ENCODE measurements around the gene MEX3C.

MEX3C gene

DNA sequence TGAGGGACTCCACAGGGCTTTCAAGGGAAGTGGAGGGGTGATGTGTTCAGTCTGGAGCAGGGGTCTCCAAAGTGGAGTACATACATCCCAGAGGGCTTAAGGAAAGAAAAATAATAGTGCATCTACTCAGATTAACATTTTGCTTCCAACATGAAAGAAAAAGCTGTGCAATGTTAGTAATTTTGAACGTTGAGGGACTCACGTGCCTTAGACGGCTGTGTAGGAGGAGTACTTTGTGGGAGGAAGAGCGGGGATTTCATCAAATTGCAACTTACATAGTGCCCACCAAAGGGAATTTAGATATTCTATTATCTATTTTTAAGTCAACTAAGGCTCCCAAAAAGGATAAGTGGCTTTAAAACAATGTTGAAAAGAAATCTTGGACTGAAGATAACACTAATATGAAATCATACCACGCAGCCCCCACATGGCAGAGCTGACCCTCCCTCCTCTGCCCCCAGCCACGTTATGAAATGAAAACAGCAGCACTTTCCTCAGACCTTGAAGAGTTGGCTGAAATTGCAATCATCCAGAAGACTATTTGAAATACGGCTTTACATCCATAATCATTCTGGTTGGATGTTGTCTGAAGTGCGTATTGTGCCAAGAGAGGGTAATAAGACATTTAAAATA is 42.9 kb downstream of the MEX3C start:
- FAIRE-seq (no peak), DNase-seq (ENCODE audit: low spot score) (no peak)

DNA sequence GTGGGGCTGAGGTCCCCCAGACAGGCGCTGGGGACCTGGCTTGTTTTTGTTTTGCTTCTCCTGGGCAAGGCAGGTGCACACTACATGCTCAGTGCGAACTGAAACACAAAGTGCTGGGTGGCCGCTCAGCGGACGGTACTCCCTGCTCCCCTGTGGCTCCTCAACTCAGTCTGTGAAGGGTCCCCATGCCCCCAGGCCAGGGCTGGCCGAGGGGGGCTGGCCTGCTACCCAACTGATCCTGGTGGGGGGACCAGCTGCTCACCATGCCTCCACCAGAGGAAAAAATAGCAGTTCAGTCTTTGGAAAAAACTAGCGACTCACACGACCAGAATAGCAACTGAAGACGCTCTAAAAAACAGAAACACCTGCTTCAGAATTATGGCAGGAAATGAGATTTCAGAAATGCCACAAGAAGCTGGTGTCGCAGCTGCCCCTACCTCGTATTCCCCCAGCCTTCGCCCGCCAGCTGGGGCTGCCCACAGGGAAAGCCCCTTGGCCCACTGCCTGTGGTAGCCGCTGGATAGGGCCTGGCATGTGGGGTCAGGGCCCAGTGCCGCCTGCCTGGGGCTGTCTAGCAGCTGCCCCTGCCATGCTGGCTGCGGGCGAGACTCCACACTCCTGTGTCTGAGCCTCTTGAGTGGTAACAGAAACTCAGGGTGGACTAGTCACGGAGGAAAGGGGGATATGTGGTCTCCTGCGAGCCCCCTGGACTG is 43.7 kb downstream of the MEX3C start:
- FAIRE-seq: no peak

DNA sequence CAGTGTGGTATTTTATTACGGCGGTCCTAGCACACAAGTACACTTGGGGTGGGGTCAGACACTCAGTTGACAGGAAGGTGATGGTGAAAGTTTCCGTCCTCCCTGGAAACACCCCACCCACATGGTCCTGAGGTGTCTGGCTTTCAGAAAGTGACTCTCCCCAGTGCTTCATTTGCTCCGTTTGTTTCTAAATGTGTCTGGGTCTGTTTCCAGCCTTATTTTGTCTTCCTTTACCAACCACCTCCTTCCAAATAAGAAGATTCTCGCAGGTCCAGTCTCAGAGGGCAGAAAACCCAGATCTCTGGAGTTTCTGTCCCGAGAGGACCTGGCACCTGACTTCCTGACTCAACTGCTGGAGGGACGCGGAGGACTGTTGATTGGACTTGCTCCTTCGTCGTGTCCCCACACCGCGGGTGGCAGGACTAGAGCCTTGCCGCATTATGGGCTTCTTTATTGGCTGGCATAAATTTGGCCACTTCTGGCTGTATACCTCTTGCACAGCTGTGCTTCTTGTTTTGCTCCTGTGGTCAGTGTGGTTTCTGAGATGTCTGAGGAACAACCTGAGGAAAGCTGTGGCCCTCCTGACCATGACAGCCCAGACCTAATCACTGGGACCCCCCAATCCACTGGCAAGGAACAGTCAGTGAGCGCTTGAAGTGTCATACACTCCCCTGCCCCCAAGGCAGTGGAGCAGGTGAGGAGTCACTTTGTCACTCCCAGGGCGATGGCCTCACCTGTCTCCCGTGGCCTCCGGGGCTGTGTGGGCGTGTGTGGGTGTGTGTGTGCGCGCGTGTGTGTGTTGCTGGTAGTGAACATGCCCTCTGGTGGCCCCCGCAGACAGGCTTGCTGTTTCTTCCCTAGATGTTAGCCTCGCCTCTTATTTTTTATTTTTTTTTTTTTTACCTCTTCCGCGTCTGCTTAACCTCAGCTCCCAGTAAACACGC is 45.6 kb downstream of the MEX3C start:
- DNase-seq (ENCODE audit: low spot score): no peak
- no peak for FAIRE-seq

More for the DNA sequence above, 43.7 kb downstream of the MEX3C start:
- DNase-seq (ENCODE audit: low spot score): no peak

DNA sequence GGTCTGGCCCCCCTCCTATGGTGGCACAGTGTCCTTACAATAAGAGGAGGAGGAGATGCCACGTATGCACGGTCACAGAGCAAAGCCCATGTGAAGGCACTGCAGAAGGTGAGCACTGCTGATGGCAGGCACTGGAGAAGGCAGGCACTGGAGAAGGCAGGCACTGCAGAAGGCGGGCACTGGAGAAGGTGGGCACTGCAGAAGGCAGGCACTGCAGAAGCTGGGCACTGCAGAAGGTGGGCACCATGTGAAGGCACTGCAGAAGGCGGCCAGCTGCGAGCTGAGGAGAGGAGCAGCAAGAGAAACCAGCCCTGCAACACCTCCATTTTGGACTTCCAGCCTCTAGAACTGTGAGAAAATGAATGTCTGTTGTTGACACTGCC is 46.3 kb downstream of the MEX3C start:
- FAIRE-seq: no peak

DNA sequence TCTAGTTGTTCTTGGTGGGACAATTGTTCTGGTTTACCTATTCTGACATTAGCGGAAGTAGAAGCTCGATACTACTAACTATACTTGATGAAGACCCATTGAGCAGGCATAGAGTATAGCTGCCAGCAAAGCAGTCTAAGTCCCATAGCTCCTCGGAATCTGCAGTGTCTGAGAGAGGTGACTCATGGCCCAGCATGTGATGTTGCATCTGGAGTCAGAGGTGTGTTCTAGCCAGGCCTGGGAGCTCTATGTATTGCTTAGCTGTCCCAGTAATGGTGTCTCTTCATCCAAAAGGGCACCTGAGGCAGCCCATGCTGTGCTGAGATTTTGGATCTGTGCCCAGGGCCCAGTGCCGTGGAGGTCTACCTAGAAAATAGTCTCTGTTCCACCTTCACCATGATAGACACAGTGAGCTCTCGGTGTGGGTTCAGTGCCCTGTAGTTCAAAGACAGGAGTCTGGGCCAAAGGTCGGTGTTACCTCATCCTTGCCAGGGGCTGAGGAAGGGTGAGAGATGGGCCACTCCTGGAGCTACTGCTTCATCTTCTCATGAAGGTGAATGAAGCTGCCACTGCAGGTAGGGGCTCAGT is 47.3 kb downstream of the MEX3C start:
- DNase-seq (ENCODE audit: low spot score) (peak; percentile 23), FAIRE-seq (no peak)

More for the DNA sequence above, 46.3 kb downstream of the MEX3C start:
- no peak for DNase-seq (ENCODE audit: low spot score)

DNA sequence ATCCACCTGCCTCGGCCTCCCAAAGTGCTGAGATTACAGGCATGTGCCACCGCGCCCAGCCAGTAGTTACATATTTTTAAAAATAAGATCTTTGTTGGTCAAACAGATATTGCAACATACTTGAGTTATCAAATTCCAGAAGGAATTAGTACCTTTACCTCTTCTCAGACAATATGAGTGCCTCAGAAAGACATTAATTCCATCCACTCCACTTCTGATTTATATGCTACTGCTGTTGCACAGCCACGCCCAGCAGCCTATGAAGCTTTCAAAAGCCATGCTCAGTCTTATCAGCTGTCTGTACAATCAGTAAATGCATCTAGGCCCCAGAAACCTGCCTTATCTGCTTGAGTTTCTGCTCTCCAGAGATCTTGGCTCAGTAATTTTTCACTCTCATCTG is 47.8 kb downstream of the MEX3C start:
- FAIRE-seq (no peak), DNase-seq (ENCODE audit: low spot score) (no peak)

DNA sequence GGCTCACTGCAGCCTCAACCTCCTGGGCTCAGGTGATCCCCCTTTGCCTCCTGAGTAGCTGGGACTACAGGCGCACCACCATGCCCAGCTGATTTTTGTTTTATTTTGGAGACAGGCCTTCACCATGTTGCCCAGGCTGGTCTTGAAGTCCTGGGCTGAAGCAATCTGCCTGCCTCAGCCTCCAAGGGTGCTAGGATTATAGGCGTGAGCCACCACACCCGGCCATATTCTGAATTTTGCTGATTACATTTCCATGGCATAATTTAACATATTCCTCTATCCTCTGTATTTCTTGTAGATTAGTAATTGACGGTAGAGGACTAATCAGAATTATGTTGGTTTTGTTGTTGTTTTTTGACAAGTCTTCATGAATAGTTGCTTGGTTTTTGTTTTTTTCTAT is 50.6 kb downstream of the MEX3C start:
- DNase-seq (ENCODE audit: low spot score) (no peak), FAIRE-seq (no peak)

DNA sequence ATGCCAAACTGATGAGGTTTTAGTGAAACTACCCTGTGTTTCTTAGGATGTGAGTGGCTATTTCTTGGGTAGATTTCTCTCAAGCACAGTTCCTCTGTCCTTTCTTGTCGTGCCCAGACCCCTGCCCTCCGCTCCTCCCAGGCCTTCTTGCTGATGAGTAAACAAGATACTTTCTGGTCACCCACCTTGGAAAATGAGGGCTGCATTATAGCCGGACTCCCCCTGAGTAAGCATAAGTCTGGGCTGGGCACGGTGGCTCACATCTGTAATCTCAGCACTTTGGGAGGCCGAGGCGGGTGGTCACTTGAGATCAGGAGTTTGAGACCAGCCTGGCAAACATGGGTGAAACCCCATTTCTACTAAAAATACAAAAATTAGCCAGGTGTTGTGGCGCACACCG is 58.5 kb downstream of the MEX3C start:
- no peak for FAIRE-seq

DNA sequence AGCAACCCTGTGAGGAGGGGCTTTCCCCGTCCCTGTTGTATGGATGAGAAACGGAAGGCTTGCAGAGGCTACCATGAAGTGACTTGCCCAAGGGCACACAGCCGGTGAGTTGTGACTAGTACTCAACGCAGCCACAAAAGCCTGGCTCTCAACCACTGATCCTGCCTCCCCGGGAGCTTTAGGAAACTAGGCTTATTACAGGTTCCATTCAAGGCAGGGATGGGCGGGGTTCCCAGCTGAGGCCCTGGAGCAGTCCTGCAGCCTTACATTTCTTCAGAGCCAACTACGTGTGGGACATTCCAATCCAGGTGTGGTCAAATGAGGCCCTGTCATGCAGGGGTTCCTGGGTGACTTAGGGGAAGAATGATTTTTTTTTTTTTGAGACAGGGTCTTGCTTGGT is 59.6 kb downstream of the MEX3C start:
- DNase-seq (ENCODE audit: low spot score) (no peak), FAIRE-seq (no peak)

More for the DNA sequence above, 58.5 kb downstream of the MEX3C start:
- no peak for DNase-seq (ENCODE audit: low spot score)

DNA sequence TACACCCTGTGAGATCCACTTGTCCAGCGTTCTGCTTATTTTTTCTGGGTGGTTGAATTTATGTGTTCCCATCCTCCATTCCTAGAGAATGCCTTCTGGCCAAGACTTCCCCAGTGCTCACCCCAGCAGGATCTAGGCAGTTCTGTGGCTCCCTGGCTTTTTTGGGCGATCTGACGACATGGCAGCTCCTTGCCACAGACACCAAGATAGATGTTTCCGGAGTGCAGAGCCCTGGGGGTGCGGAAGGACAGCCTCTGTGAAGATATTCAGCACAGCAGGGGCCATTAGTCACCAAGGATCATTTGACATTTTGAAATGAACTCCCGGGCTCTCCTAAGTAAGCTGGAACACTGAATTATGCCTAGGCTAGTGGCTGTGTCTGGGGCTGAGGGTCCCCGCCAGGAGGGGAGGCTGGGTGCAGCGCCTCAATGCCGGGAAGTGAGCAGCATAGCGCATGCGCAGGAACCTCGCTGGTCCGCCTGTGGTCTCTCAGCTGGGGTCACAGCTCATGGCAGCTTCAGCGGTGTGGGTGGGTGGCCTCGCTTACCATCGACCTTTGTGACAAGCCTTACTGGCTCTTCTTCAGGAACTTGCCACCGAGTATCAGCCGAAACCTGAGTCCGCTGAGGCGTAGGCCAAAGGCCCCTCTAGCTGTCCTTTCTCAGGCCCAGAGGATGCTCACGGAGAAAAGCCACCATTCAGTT is 60.3 kb downstream of the MEX3C start:
- no peak for DNase-seq (ENCODE audit: low spot score)
- no peak for FAIRE-seq

DNA sequence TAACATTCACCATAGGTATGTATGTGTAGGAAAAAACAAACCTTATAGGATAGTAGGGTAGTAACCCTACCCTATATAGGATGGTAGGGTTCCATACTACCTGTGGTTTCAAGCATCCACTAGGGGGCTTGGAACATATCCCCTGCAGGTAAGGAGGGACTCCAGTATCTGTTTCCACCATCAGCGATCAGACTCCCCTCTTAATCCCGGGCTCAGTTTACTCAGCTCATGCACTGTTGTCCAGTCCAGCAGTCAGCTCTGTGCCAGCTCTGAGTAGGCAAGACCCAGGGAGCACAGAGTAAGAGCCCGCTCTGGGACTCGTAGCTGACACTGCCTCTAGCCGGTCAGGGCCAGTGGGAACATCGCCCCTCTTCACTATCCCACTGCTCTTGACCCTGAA is 61.7 kb downstream of the MEX3C start:
- DNase-seq (ENCODE audit: low spot score): no peak
- no peak for FAIRE-seq

DNA sequence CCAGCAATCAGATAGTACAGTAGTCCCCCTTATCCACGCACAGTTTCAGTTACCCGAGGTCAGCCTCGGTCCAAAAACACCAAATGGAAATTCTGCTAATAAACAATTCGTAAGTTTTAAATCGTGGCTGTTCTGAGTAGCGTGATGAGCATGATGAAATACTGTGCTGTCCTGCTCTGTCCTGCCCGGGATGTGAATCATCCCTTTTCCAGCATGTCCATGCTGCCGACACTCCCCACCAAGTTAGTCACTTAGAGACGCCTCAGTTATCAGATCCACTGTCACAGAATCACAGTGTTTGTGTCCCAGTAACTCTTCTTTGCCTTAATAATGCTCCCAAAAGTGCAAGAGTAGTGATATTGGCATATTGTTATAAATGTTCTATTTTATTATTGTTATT is 62.1 kb downstream of the MEX3C start:
- peak; percentile 26 for DNase-seq (ENCODE audit: low spot score)
- FAIRE-seq: no peak

DNA sequence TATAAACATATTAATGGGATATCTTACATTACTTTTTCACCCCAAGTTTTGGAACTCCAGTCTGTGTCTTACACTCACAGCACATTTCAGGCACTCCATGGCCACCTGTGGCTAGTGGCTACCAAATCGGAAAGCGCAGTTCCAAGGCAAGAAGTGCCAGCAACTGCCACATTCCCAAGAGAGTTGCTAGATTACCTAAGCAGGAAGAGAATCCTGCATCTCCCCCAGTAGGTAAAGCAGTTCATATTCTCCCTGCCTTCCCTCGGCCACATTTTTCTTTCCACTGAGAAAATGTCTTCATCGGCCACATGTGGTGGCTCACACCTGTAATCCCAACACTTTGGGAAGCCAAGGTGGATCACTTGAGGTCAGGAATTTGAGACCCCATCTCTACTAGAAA is 62.8 kb downstream of the MEX3C start:
- DNase-seq (ENCODE audit: low spot score): no peak
- no peak for FAIRE-seq

DNA sequence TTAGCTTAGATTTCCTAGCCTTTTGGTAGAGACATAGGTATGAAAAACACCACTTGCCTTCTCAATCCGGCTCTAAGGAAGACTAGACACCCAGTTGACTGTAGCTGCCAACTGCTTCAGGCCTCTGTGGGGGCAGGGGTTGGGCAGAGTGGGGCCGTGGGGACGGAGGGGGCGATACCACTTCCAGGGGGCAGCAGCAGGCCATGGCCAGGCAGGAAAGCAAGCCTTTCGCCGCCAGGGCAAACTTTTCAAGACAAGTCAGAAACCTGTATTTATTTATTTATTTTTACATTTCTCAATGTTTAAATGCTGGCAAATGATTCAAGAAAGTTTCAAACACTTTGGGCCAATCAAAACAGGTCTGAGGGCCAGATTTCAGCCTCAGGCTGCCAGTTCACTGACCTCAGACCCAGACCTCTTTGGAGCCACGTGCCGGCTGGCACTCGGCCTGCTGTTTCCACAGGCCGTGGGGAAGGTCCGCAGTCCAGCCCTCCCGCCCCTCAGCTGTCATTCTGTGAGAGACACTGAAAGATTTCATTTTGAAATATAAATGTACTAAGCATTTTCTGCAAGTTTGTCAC is 63.8 kb downstream of the MEX3C start:
- FAIRE-seq (no peak), DNase-seq (ENCODE audit: low spot score) (no peak)

DNA sequence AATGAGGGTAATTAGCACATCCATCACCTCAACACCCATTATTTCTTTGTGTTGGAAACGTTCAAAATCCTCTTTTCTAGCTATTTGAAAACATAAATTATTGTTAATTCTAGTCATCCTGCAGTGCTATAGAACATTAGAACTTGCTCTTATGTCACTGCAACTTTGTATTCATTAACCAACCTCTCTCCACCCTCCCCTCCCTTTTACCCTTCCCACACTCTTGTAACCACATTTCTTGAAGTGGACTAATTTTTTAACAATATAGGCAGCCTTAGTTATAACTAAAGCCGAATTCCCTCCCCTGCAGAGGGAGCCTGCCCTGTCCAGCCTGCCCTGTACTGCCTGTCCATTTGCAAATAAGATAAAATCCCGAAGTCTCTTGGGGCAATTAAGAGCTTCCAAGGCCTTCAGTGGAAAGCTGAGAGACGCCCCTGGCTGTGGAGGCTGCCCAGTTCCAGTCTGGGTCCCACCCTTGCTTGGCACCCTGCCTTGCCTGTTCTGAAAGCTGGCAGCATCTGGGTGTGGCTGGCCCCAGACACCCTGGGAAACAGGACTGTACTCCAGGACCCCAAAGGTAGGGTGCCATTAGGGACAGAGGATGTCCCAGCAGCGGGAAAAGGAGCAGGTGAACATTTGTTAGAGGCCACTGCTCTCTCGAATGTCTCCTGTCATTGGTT is 65.1 kb downstream of the MEX3C start:
- DNase-seq (ENCODE audit: low spot score) (no peak), FAIRE-seq (no peak)

DNA sequence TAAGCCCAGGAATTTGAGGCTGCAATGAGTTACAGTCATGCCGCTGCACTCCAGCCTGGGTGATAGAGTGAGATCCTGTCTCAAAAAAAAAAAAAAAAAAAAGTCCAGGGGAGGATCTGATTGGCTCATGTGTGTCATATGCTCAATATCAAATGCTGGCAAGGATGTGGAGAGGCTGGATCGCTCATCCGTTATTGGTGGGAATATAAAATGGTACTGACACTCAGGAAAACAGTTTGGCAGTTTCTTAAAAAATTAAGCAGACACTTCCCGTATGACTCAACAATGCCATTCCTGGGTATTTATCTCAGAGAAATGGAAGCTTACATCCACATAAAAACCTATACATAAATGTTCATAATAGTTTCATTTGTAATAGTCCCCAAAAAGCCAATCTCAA is 68.9 kb downstream of the MEX3C start:
- FAIRE-seq: no peak

DNA sequence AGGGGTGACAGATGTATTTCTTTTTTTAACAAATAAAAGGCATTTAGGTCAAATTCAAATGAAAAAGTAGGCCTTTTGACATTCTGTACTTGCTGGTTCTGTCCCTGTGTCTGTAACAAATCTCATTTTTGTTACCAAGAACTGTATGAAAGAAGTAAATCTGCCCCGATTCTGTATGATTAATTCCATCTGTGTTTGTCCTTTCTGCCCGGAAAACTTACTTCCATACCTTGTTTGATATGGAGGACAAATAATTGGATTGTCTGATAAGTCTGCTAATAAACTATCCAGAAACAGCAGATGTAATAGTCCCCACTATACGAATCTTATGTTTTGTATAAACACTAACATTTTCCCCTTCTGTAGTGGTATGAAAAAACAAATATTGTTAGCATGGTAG is 69.8 kb downstream of the MEX3C start:
- no peak for FAIRE-seq
- DNase-seq (ENCODE audit: low spot score): no peak

More for the DNA sequence above, 68.9 kb downstream of the MEX3C start:
- DNase-seq (ENCODE audit: low spot score): peak; percentile 32

DNA sequence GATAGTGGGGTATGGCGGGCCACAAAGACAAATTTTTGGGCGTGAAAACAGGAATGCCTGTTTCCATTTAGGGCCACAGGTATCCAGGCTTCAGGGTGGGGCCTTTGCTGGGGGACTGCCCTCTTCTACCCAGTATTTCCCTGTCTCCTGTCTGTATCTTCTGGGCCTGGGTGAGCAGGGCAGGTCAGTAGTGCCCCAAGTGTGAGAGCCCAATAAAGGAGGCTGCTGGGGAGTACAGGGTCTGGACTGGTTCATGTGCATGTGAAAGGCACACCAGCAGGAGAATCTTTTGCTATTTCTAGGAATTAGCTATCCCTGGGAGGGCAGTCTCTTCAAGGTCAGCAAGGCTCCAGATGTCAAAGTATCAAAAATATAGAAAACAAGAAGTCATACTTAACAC is 71.5 kb downstream of the MEX3C start:
- no peak for DNase-seq (ENCODE audit: low spot score)
- FAIRE-seq: no peak

All from urothelium cell line (cell line).